22Rv1 (cell line): ENCODE measurements around the gene INPP5A.

Source experiments
- H3K27ac ChIP-seq: fragments of 450-650 bp; 2 replicates; pipeline ENCODE4 v1.5.1; 2017
- ZFX ChIP-seq: fragments of 450-650 bp; IDR thresholded peaks from 2 replicates; pipeline ENCODE4 v1.6.1; 2017; ENCODE audit warnings: antibody characterized with exemption, borderline replicate concordance
- TF ChIP-seq, protein P1 (sequence below): fragments of 450-650 bp; IDR thresholded peaks from 2 replicates; pipeline ENCODE4 v1.5.1; 2017; ENCODE audit warnings: mild to moderate bottlenecking

INPP5A gene

GRCh38 chr10:132689721-132690360 is 152.3 kb downstream of the INPP5A start:
- no peak for TF ChIP-seq ZFX
- TF ChIP-seq, protein P1, sequence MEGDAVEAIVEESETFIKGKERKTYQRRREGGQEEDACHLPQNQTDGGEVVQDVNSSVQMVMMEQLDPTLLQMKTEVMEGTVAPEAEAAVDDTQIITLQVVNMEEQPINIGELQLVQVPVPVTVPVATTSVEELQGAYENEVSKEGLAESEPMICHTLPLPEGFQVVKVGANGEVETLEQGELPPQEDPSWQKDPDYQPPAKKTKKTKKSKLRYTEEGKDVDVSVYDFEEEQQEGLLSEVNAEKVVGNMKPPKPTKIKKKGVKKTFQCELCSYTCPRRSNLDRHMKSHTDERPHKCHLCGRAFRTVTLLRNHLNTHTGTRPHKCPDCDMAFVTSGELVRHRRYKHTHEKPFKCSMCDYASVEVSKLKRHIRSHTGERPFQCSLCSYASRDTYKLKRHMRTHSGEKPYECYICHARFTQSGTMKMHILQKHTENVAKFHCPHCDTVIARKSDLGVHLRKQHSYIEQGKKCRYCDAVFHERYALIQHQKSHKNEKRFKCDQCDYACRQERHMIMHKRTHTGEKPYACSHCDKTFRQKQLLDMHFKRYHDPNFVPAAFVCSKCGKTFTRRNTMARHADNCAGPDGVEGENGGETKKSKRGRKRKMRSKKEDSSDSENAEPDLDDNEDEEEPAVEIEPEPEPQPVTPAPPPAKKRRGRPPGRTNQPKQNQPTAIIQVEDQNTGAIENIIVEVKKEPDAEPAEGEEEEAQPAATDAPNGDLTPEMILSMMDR: no peak
- no peak overlapping the region for H3K27ac ChIP-seq

DNA sequence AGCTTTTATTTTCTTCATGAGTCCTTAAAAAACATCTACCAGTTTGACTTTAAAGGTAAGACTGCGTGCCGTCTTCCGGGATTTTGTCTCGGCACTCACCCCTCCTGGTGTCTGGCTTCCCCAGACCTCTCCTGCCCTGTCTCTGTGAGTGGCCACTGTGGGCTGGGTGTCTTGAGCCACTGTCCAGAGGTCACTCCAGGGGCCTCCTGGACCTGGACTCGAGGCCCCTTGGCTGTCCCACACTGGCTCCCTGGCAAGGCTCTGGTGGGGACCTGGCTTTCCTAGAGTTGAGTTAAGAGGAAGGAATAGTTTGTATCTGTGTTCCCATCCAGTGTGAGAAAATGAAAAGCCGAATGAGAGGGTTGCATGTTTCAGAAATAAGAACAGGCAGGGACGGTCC is 152.8 kb downstream of the INPP5A start:
- TF ChIP-seq, protein P1: no peak
- TF ChIP-seq ZFX: no peak
- H3K27ac ChIP-seq: no peak overlapping the region

- no peak overlapping the region for H3K27ac ChIP-seq
- TF ChIP-seq ZFX: no peak
- TF ChIP-seq, protein P1: no peak
Measured at GRCh38 chr10:132690821-132691610, 153.4 kb downstream of the INPP5A start.

DNA sequence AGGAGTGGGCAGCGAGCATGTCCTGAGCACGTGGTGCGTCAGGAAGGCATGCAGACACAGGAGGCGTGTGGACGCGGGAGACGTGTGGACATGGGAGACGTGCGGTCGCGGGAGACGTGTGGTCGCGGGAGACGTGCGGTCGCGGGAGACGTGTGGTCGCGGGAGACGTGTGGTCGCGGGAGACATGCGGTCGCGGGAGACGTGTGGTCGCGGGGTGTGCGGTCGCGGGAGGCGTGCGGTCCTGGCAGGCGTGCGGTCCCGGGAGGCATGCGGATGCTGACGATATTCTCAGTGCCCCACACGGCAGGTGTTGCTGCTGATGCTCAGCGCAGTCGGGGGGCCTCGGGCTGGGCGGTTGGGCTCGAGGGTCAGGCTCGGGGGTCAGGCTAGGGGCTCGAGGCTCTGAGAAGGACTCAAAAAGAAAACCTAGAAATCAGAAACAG is 154.1 kb downstream of the INPP5A start:
- H3K27ac ChIP-seq: no peak overlapping the region
- TF ChIP-seq ZFX: no peak
- TF ChIP-seq, protein P1: no peak

DNA sequence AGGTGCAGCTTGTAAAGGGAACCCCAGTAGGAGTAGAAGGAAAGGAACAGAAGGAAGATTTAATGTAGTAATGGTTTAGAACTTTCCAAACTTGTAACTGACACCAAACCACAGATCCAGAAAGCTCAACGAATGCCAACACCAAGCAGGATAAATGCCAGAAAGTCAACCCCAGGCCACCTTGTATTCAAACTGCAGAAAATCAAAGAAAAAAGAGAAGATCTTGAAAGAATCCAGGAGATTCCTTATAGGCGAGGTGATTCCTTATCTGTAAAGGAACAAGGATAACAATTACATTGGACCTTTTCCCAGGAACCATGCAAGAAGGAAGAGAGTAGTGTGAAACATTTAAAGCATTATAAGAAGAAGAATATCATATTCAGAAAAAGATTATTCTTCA is 154.7 kb downstream of the INPP5A start:
- no peak overlapping the region for H3K27ac ChIP-seq

GRCh38 chr10:132693676-132694075 is 156.1 kb downstream of the INPP5A start:
- TF ChIP-seq, protein P1: no peak
- TF ChIP-seq ZFX: no peak
- no peak overlapping the region for H3K27ac ChIP-seq

More for the DNA sequence above, 154.7 kb downstream of the INPP5A start:
- TF ChIP-seq, protein P1: no peak
- TF ChIP-seq ZFX: no peak

DNA sequence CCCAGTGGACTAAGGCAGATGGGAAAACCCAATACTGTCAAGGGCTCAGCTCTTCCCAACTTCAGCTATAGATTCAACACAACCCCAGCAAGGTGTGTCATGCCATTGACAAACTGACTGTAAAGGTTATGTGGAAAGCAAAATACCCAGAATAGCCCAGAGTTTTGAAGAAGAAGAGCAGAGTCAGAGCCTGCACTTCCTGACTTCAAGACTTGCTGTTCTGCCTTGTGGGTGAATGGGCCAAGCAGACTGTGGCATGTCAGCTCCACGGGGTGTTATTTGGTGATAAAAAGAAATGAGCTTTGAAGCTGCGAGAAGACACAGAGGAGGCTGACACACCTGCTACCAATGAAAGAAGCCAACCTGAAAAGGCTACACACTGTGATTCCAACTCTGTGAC is 158.6 kb downstream of the INPP5A start:
- H3K27ac ChIP-seq: no peak overlapping the region
- TF ChIP-seq ZFX: no peak
- TF ChIP-seq, protein P1: no peak
